Measurements from ENCODE around the gene REEP2. TPM values are rescaled to one million over a fixed set of nuclear protein-coding genes. Genes with fewer than 3 reads are reported as not detected.
"Not testable (repeated sequence)": the region's sequence is repeated elsewhere in the genome, so short reads cannot be mapped to it uniquely, and the experiment has no call there.

The REEP2 gene, protein sequence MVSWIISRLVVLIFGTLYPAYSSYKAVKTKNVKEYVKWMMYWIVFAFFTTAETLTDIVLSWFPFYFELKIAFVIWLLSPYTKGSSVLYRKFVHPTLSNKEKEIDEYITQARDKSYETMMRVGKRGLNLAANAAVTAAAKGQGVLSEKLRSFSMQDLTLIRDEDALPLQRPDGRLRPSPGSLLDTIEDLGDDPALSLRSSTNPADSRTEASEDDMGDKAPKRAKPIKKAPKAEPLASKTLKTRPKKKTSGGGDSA
- 0.55 TPM for total RNA-seq
- long read RNA-seq, partial matches to known transcripts = 0 of 1 reads
- long read RNA-seq, other reads (novel, unspliced or antisense) = 0 of 1 reads

DNA sequence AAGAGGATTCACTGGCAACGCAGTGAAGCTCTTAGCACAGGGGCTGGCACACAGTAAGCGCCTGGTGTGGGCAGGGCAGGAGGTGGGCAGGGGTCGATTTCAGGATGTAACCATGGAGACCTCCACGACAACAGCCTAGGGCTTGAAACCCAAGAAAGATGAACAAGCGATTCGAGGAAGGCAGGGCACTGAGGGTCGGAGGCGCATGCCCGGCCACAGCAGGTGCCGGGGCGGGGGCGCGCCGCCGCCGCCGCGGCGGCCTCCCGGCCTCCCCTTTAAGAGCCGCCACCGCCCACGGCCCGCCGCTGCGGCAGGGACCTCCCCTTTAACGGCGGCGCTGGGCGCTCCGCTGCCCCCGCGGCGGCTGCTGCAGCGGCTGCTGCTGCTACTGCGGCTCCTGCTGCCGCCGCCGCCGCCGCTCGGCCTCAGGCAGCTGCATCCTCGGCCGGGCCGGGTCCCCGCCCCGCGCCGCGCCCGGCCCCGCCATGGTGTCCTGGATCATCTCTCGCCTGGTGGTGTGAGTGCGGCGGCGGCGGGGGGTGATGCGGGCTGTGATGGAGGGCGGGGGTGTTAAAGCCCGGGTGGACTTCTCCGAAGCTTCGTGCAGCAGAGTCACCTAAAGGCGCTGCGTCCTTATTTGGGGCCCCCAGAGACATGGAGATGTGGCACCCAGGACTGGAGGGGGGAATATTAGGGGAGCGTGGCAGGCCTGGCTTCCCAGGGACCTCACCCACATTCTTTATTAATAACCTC, at the start of gene REEP2:
TSS of gene REEP2 (plus strand) at position 334 of the 753 bp plus-strand sequence. CDS start at position 486, 152 bp downstream.
- Histone ChIP-seq H3K27me3 (peaks cover 3% of the 10 kb centered on the region), H3K9me3 (no peaks in the 10 kb centered on the region), H3K27ac (no peak within 1 kb of the TSS), H3K4me1 (peaks cover 11% of the 10 kb centered on the region), H3K4me3 (peak within 1 kb of the TSS; percentile 40), H3K36me3 (peaks cover 29% of the 10 kb centered on the region)
- peak; percentile 86 for ATAC-seq
- peak; percentile 79 for DNase-seq
- TF ChIP-seq, protein P1, sequence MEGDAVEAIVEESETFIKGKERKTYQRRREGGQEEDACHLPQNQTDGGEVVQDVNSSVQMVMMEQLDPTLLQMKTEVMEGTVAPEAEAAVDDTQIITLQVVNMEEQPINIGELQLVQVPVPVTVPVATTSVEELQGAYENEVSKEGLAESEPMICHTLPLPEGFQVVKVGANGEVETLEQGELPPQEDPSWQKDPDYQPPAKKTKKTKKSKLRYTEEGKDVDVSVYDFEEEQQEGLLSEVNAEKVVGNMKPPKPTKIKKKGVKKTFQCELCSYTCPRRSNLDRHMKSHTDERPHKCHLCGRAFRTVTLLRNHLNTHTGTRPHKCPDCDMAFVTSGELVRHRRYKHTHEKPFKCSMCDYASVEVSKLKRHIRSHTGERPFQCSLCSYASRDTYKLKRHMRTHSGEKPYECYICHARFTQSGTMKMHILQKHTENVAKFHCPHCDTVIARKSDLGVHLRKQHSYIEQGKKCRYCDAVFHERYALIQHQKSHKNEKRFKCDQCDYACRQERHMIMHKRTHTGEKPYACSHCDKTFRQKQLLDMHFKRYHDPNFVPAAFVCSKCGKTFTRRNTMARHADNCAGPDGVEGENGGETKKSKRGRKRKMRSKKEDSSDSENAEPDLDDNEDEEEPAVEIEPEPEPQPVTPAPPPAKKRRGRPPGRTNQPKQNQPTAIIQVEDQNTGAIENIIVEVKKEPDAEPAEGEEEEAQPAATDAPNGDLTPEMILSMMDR (IDR thresholded peaks at IDR 0.05) = no peak
- intact Hi-C loops (cut with DNase I) = no loop called here

DNA sequence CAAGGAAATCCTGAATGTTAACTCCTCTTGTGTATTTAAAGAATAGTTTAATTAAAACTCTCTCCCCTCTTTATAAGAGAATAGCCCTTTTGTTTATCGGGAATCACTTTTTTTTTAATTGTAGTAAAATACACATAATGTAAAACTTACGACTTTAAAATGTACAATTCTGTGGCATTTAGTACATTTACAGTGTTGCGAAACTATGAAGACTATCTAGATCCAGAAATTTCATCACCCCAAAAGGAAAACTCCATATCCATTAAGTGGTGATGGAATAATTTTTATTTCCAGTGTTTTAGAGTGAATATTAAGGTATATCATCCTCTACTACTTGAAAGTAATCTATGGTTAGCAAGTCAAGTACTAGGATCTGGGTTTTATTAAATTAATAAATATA, 49.5 kb upstream of the REEP2 start:
- Histone ChIP-seq H3K4me1 (no peaks in the 10 kb centered on the region), H3K27me3 (no peaks in the 10 kb centered on the region), H3K9me3 (no peaks in the 10 kb centered on the region), H3K36me3 (peaks cover 86% of the 10 kb centered on the region), H3K27ac (no peak overlapping the region), H3K4me3 (no peak overlapping the region)
- intact Hi-C loops (cut with DNase I) = no loop called here
- no peak for ATAC-seq
- DNase-seq = no peak
- TF ChIP-seq, protein P1 (IDR thresholded peaks at IDR 0.05) = no peak

DNA sequence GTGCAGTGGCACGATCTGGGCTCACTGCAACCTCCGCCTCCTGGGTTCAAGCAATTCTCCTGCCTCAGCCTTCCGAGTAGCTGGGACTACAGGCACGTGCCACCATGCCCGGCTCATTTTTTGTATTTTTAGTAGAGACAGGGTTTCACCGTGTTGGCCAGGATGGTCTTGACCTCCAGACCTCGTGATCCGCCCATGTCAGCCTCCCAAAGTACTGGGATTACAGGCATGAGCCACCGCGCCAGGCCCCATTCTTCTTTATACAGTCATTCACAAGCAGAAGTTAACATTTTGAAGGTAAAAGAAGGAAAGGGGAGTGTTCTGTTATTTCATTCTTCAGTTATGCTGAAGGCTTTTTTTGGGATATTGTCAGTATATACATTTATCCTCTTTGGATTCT, 48.9 kb upstream of the REEP2 start:
- ATAC-seq; H3K4me1 ChIP-seq; H3K27me3 ChIP-seq; H3K9me3 ChIP-seq; H3K4me3 ChIP-seq; H3K27ac ChIP-seq; intact Hi-C loops (cut with DNase I); DNase-seq: not testable (repeated sequence)
- peaks cover 86% of the 10 kb centered on the region for H3K36me3 ChIP-seq

DNA sequence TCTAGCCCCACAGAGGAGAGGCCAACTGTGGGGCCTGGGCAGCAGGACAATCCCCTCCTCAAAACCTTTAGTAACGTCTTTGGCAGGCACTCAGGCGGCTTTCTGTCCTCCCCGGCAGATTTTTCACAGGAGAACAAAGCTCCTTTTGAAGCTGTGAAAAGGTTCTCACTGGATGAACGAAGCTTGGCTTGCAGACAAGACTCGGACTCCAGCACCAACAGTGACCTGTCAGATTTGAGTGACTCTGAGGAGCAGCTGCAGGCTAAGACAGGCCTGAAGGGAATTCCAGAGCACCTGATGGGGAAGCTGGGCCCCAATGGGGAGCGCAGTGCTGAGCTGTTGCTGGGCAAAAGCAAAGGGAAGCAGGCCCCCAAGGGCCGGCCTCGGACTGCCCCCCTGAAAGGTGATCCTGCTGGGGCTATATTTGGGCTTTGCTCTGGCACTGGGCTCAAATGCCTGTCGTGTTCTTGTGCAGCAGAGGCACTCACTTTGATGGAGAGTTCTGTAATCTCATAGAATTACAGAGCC, 46.9 kb upstream of the REEP2 start:
- Histone ChIP-seq H3K27me3 (no peaks in the 10 kb centered on the region), H3K4me1 (no peaks in the 10 kb centered on the region), H3K4me3 (no peak overlapping the region), H3K27ac (no peak overlapping the region), H3K9me3 (no peaks in the 10 kb centered on the region), H3K36me3 (peaks cover 86% of the 10 kb centered on the region)
- TF ChIP-seq, protein P1 (IDR thresholded peaks at IDR 0.05) = no peak
- ATAC-seq (no peak), DNase-seq (no peak)
- intact Hi-C loops (cut with DNase I) = no loop called here

DNA sequence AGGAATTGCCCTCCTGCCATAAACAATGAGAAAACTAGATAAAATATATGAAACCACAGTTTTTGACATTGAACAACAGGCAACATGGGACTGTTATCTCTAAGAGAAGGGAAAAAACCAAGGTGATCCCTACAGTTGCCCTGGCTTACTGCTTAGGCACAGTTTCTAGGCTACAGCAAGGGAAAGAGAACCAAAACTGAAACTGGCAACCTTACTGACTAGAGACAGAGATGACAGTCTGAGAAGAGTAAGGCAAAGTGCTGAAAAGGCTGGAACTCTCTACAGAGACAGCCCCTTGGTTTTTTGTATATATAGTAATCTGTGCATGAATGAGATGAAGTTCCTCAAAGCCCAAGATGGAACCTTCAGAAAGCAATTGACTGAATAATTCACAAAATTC, 36.2 kb upstream of the REEP2 start:
- peaks cover 80% of the 10 kb centered on the region for H3K36me3 ChIP-seq
- intact Hi-C loops (cut with DNase I) = no loop called here
- H3K27ac ChIP-seq = no peak overlapping the region
- TF ChIP-seq, protein P1 (IDR thresholded peaks at IDR 0.05) = no peak
- no peaks in the 10 kb centered on the region for H3K4me1 ChIP-seq
- no peak overlapping the region for H3K4me3 ChIP-seq
- DNase-seq (no peak), ATAC-seq (no peak)
- no peaks in the 10 kb centered on the region for H3K27me3 ChIP-seq
- no peaks in the 10 kb centered on the region for H3K9me3 ChIP-seq

DNA sequence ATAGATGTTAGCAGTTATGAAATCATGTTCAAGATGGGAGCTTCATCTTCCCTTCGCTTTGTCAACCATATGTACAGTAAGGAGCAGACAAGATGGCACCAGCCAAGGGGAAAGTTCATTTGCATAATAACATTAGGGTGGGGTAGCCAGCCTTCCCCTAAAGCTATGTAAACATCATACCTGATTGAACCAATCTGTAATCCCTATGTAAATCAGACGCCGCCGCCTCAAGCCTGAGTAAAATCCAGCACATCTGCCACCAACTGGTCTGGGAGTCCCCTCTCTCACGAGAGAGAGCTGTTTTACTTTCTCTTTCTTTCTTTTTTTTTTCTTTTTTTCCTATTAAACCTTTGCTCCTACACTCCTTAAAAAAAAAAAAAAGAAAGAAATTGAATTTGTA, 30.8 kb upstream of the REEP2 start:
- Histone ChIP-seq H3K4me3 (no peak overlapping the region), H3K36me3 (peaks cover 53% of the 10 kb centered on the region), H3K27ac (no peak overlapping the region), H3K27me3 (no peaks in the 10 kb centered on the region), H3K4me1 (no peaks in the 10 kb centered on the region), H3K9me3 (no peaks in the 10 kb centered on the region)
- no peak for DNase-seq
- no peak for ATAC-seq
- TF ChIP-seq, protein P1 (IDR thresholded peaks at IDR 0.05) = no peak
- intact Hi-C loops (cut with DNase I) = no loop called here

Measured in upper lobe of right lung (tissue), 1 donor.